Duodenal mucosa (tissue), 2 donors: ENCODE measurements around the gene LMF1.
"Not testable (repeated sequence)": the region's sequence is repeated elsewhere in the genome, so short reads cannot be mapped to it uniquely, and the experiment has no call there.

ENCODE experiments used
- H3K27ac ChIP-seq: one replicate; pipeline ENCODE4 v1.7.0; 2013; ENCODE audit warnings: low read depth, low read length
- H3K27me3 ChIP-seq, 2 donors: one replicate each; pipeline ENCODE4 v1.7.0; 2013; ENCODE audit warnings: low read length in 2 of 2, control low read depth in 1 of 2; ENCODE audit not compliant: insufficient read depth in 2 of 2, control insufficient read depth in 1 of 2
- H3K36me3 ChIP-seq, 2 donors: one replicate each; pipeline ENCODE4 v1.7.0; 2013; ENCODE audit warnings: low read length in 2 of 2, control low read depth in 1 of 2; ENCODE audit not compliant: insufficient read depth in 2 of 2, control insufficient read depth in 1 of 2
- H3K4me1 ChIP-seq, 2 donors: one replicate each; pipeline ENCODE4 v1.7.0; 2013; ENCODE audit warnings: low read length in 2 of 2, control low read depth in 1 of 2; ENCODE audit not compliant: insufficient read depth in 2 of 2, control insufficient read depth in 1 of 2
- H3K4me3 ChIP-seq, 2 donors: one replicate each; pipeline ENCODE4 v1.7.0; 2013; ENCODE audit warnings: low read length in 2 of 2, low read depth in 1 of 2
- H3K9ac ChIP-seq, 2 donors: one replicate each; pipeline ENCODE4 v1.7.0; 2013; ENCODE audit warnings: low read length in 2 of 2, low read depth in 1 of 2
- H3K9me3 ChIP-seq, 2 donors: one replicate each; pipeline ENCODE4 v1.7.0; 2013; ENCODE audit warnings: low read length in 2 of 2, control low read depth in 1 of 2; ENCODE audit not compliant: control insufficient read depth in 1 of 2

The LMF1 gene

GRCh38 chr16:892536-893255 lies 78.1 kb downstream of the LMF1 start:
- peaks cover 0 to 4% of the 10 kb centered on the region in 2 donors for H3K36me3 ChIP-seq
- H3K27ac ChIP-seq, result no peak overlapping the region

GRCh38 chr16:892006-892405 lies 78.8 kb downstream of the LMF1 start:
- H3K4me1 ChIP-seq, result no peaks in the 10 kb centered on the region

More at GRCh38 chr16:892536-893255, 78.1 kb downstream of the LMF1 start:
- Histone ChIP-seq H3K9me3 (no peaks in the 10 kb centered on the region), H3K4me3 (no peak overlapping the region), H3K4me1 (no peaks in the 10 kb centered on the region), H3K27me3 (no peaks in the 10 kb centered on the region), H3K9ac (no peak overlapping the region)

GRCh38 chr16:891353-891740 lies 79.4 kb downstream of the LMF1 start:
- Histone ChIP-seq H3K4me3 (no peak overlapping the region), H3K27ac (no peak overlapping the region), H3K9me3 (no peaks in the 10 kb centered on the region), H3K36me3 (peaks cover 0 to 4% of the 10 kb centered on the region in 2 donors), H3K27me3 (no peaks in the 10 kb centered on the region), H3K4me1 (no peaks in the 10 kb centered on the region), H3K9ac (no peak overlapping the region)

More at GRCh38 chr16:892006-892405, 78.8 kb downstream of the LMF1 start:
- Histone ChIP-seq H3K4me3 (no peak overlapping the region), H3K27me3 (no peaks in the 10 kb centered on the region), H3K36me3 (peaks cover 0 to 4% of the 10 kb centered on the region in 2 donors), H3K27ac (no peak overlapping the region), H3K9ac (no peak overlapping the region), H3K9me3 (no peaks in the 10 kb centered on the region)

GRCh38 chr16:890716-891352 lies 80.0 kb downstream of the LMF1 start:
- Histone ChIP-seq H3K4me3 (no peak overlapping the region), H3K27ac (no peak overlapping the region), H3K36me3 (peaks cover 0 to 4% of the 10 kb centered on the region in 2 donors), H3K9me3 (no peaks in the 10 kb centered on the region), H3K4me1 (no peaks in the 10 kb centered on the region), H3K9ac (no peak overlapping the region), H3K27me3 (no peaks in the 10 kb centered on the region)

- no peaks in the 10 kb centered on the region for H3K27me3 ChIP-seq
- no peak overlapping the region for H3K27ac ChIP-seq
- no peaks in the 10 kb centered on the region for H3K4me1 ChIP-seq
- no peaks in the 10 kb centered on the region for H3K9me3 ChIP-seq
- H3K9ac ChIP-seq, result no peak overlapping the region
- H3K4me3 ChIP-seq, result no peak overlapping the region
- H3K36me3 ChIP-seq, result peaks cover 0 to 4% of the 10 kb centered on the region in 2 donors
These were observed 80.6 kb downstream of the LMF1 start for GRCh38 chr16:890217-890616.

GRCh38 chr16:889586-889985 lies 81.2 kb downstream of the LMF1 start:
- H3K36me3 ChIP-seq, result peaks cover 0 to 6% of the 10 kb centered on the region in 2 donors
- peaks cover 3% of the 10 kb centered on the region in 2 donors for H3K9me3 ChIP-seq
- H3K27ac ChIP-seq, result no peak overlapping the region
- no peak overlapping the region for H3K9ac ChIP-seq
- H3K27me3 ChIP-seq, result no peaks in the 10 kb centered on the region
- H3K4me1 ChIP-seq, result no peaks in the 10 kb centered on the region
- H3K4me3 ChIP-seq, result no peak overlapping the region

- Histone ChIP-seq H3K9me3 (peaks cover 8% of the 10 kb centered on the region in 2 donors), H3K9ac (no peak overlapping the region), H3K36me3 (peaks cover 0 to 7% of the 10 kb centered on the region in 2 donors), H3K4me3 (no peak overlapping the region), H3K27me3 (no peaks in the 10 kb centered on the region), H3K27ac (no peak overlapping the region), H3K4me1 (no peaks in the 10 kb centered on the region)
These were observed 81.7 kb downstream of the LMF1 start for GRCh38 chr16:888901-889570.

GRCh38 chr16:888456-888855 lies 82.3 kb downstream of the LMF1 start:
- H3K4me3 ChIP-seq, H3K27ac ChIP-seq, H3K9ac ChIP-seq, H3K36me3 ChIP-seq, H3K27me3 ChIP-seq, H3K4me1 ChIP-seq: not testable (repeated sequence)
- peaks cover 11 to 14% of the 10 kb centered on the region in 2 donors for H3K9me3 ChIP-seq

- H3K4me3 ChIP-seq, result no peak overlapping the region
- no peaks in the 10 kb centered on the region for H3K4me1 ChIP-seq
- H3K9ac ChIP-seq, result no peak overlapping the region
- H3K36me3 ChIP-seq, result peaks cover 0 to 7% of the 10 kb centered on the region in 2 donors
- peaks cover 11 to 14% of the 10 kb centered on the region in 2 donors for H3K9me3 ChIP-seq
- no peak overlapping the region for H3K27ac ChIP-seq
- no peaks in the 10 kb centered on the region for H3K27me3 ChIP-seq
These were observed 82.9 kb downstream of the LMF1 start for GRCh38 chr16:887846-888245.
